ENCODE results near the gene TARS3. TPM values are rescaled to one million over a fixed set of nuclear protein-coding genes. Genes with fewer than 3 reads are reported as not detected.

TARS3 gene
- total and polyA plus RNA-seq, 9 donors = 14.6 to 19.3 (median 18.2) TPM

- no peaks in the 10 kb centered on the region for H3K9me3 ChIP-seq (replicated peaks; ENCODE audit: control insufficient read depth, low read depth, low read length)
- WGBS (ENCODE audit: insufficient coverage) = no CpG with 5 or more reads among the region's 2 CpGs
- no peaks in the 10 kb centered on the region for H3K4me1 ChIP-seq (ENCODE audit: control insufficient read depth, insufficient read depth, low read length)
- H3K36me3 ChIP-seq (ENCODE audit: control insufficient read depth, insufficient read depth, low read length) = peaks cover 19% of the 10 kb centered on the region
- DNase-seq = no peak
- no peak overlapping the region for H3K27ac ChIP-seq (ENCODE audit: low read length)
- H3K27me3 ChIP-seq (ENCODE audit: control insufficient read depth, insufficient read depth, low read length) = no peaks in the 10 kb centered on the region
- no peak overlapping the region for H3K4me3 ChIP-seq (ENCODE audit: low read length)
These were observed 44.5 kb downstream of the TARS3 start for GRCh38 chr15:101679806-101680205.

DNA sequence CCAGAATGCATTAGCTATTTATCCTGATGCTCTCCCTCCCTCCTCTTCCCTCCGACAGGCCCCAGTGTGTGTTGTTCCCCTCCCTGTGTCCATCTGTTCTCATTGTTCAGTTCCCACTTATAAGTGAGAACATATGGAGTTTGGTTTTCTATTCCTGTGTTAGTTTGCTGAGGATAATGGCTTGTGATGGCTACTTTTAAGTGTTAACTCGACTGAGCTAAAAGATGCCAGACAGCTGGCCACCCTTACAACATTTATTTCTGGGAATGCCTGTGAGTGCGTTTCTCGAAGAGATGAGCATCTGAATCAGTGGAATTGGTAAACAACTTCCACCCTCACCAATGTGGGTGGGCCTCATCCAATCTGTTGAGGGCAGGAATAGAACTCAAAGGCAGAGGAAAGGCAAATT is 47.3 kb downstream of the TARS3 start:
- WGBS (ENCODE audit: insufficient coverage) = no CpG with 5 or more reads among the region's 4 CpGs
- Histone ChIP-seq H3K27me3 (ENCODE audit: control insufficient read depth, insufficient read depth, low read length) (no peaks in the 10 kb centered on the region), H3K27ac (ENCODE audit: low read length) (no peak overlapping the region), H3K36me3 (ENCODE audit: control insufficient read depth, insufficient read depth, low read length) (peaks cover 29% of the 10 kb centered on the region), H3K4me1 (ENCODE audit: control insufficient read depth, insufficient read depth, low read length) (no peaks in the 10 kb centered on the region), H3K4me3 (ENCODE audit: low read length) (no peak overlapping the region), H3K9me3 (replicated peaks; ENCODE audit: control insufficient read depth, low read depth, low read length) (no peaks in the 10 kb centered on the region)
- DNase-seq = peak; percentile 35

DNA sequence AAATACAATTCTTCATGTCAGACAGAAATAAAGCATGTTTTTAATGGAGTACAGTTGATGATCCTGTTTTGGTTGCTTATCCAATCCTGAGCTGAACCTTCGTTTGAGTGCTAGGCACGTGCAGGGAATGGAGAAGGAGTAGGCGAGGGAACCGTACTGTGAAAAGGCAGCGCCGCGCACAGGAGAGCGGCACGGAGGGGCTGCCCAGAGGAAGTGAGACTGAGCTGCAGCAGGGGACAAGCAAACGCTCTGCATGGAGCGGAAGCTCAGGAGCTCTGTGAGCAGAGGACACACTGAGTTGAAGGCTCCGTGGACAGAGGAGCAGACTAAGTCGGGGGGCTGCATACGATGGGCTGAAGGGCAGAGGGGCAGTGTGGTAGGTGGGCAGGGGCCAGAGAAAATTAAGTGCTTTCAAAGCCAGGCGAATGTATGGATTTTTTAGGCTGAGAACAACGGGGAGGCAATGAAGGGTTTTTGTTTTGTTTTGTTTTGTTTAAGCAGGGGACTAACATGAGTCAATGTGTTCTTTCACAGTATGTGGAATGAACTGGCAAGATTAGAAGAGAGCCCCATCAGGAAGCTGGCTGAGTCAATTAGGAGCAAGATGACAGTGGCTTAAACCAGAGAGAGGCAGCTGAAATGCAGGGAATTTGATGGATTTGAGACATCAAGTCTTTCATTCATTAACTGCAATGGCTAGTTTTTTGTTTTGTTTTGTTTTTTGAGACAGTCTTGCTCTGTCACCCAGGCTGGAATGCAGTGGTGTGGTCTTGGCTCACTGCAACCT is 48.3 kb downstream of the TARS3 start:
- WGBS (ENCODE audit: insufficient coverage) = 76% methylated on average over 16 of the region's 16 CpGs
- no peak overlapping the region for H3K27ac ChIP-seq (ENCODE audit: low read length)
- no peaks in the 10 kb centered on the region for H3K4me1 ChIP-seq (ENCODE audit: control insufficient read depth, insufficient read depth, low read length)
- no peak for DNase-seq
- no peaks in the 10 kb centered on the region for H3K27me3 ChIP-seq (ENCODE audit: control insufficient read depth, insufficient read depth, low read length)
- no peaks in the 10 kb centered on the region for H3K9me3 ChIP-seq (replicated peaks; ENCODE audit: control insufficient read depth, low read depth, low read length)
- peaks cover 27% of the 10 kb centered on the region for H3K36me3 ChIP-seq (ENCODE audit: control insufficient read depth, insufficient read depth, low read length)
- no peak overlapping the region for H3K4me3 ChIP-seq (ENCODE audit: low read length)

GRCh38 chr15:101675015-101675414 is 49.3 kb downstream of the TARS3 start:
- 100% methylated on average over 3 of the region's 5 CpGs for WGBS (ENCODE audit: insufficient coverage)
- peaks cover 31% of the 10 kb centered on the region for H3K36me3 ChIP-seq (ENCODE audit: control insufficient read depth, insufficient read depth, low read length)
- DNase-seq = no peak
- no peak overlapping the region for H3K4me3 ChIP-seq (ENCODE audit: low read length)
- H3K9me3 ChIP-seq (replicated peaks; ENCODE audit: control insufficient read depth, low read depth, low read length) = no peaks in the 10 kb centered on the region
- H3K27me3 ChIP-seq (ENCODE audit: control insufficient read depth, insufficient read depth, low read length) = no peaks in the 10 kb centered on the region
- no peak overlapping the region for H3K27ac ChIP-seq (ENCODE audit: low read length)
- no peaks in the 10 kb centered on the region for H3K4me1 ChIP-seq (ENCODE audit: control insufficient read depth, insufficient read depth, low read length)

GRCh38 chr15:101672298-101672697 is 52.0 kb downstream of the TARS3 start:
- whole genome bisulfite sequencing (ENCODE audit: insufficient coverage) = 73% methylated on average over 7 of the region's 9 CpGs

GRCh38 chr15:101669744-101670143 is 54.5 kb downstream of the TARS3 start:
- no peaks in the 10 kb centered on the region for H3K27me3 ChIP-seq (ENCODE audit: control insufficient read depth, insufficient read depth, low read length)
- no peaks in the 10 kb centered on the region for H3K4me1 ChIP-seq (ENCODE audit: control insufficient read depth, insufficient read depth, low read length)
- WGBS (ENCODE audit: insufficient coverage) = no CpG with 5 or more reads among the region's 3 CpGs
- H3K9me3 ChIP-seq (replicated peaks; ENCODE audit: control insufficient read depth, low read depth, low read length) = peaks cover 5% of the 10 kb centered on the region
- DNase-seq = no peak
- H3K27ac ChIP-seq (ENCODE audit: low read length) = no peak overlapping the region
- no peak overlapping the region for H3K4me3 ChIP-seq (ENCODE audit: low read length)
- peaks cover 26% of the 10 kb centered on the region for H3K36me3 ChIP-seq (ENCODE audit: control insufficient read depth, insufficient read depth, low read length)

More at GRCh38 chr15:101672298-101672697, 52.0 kb downstream of the TARS3 start:
- Histone ChIP-seq H3K36me3 (ENCODE audit: control insufficient read depth, insufficient read depth, low read length) (peaks cover 36% of the 10 kb centered on the region), H3K27me3 (ENCODE audit: control insufficient read depth, insufficient read depth, low read length) (no peaks in the 10 kb centered on the region), H3K27ac (ENCODE audit: low read length) (no peak overlapping the region), H3K9me3 (replicated peaks; ENCODE audit: control insufficient read depth, low read depth, low read length) (peaks cover 2% of the 10 kb centered on the region), H3K4me1 (ENCODE audit: control insufficient read depth, insufficient read depth, low read length) (no peaks in the 10 kb centered on the region), H3K4me3 (ENCODE audit: low read length) (no peak overlapping the region)
- no peak for DNase-seq

DNA sequence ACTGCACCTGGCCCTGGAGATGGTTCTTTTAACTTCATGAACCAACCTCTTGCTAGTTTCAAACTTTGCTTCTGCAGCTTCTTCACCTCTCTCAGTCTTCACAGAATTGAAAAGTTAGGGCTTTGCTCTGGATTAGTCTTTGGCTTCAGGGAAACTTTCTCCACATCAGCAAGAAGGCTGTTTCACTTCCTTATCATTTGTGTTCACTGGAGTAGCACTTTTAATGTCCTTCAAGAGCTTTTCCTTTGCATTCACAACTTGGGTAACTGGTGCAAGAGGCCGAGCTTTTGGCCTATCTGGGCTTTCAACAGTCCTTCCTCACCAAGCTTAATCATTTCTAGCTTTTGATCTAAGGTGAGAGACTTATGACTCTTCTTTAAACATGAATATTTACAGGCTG is 56.4 kb downstream of the TARS3 start:
- Histone ChIP-seq H3K27me3 (ENCODE audit: control insufficient read depth, insufficient read depth, low read length) (no peaks in the 10 kb centered on the region), H3K9me3 (replicated peaks; ENCODE audit: control insufficient read depth, low read depth, low read length) (peaks cover 5% of the 10 kb centered on the region), H3K27ac (ENCODE audit: low read length) (no peak overlapping the region), H3K36me3 (ENCODE audit: control insufficient read depth, insufficient read depth, low read length) (peaks cover 16% of the 10 kb centered on the region), H3K4me3 (ENCODE audit: low read length) (no peak overlapping the region), H3K4me1 (ENCODE audit: control insufficient read depth, insufficient read depth, low read length) (no peaks in the 10 kb centered on the region)
- DNase-seq = peak; percentile 32
- no CpG with 5 or more reads among the region's 1 CpG for WGBS (ENCODE audit: insufficient coverage)

DNA sequence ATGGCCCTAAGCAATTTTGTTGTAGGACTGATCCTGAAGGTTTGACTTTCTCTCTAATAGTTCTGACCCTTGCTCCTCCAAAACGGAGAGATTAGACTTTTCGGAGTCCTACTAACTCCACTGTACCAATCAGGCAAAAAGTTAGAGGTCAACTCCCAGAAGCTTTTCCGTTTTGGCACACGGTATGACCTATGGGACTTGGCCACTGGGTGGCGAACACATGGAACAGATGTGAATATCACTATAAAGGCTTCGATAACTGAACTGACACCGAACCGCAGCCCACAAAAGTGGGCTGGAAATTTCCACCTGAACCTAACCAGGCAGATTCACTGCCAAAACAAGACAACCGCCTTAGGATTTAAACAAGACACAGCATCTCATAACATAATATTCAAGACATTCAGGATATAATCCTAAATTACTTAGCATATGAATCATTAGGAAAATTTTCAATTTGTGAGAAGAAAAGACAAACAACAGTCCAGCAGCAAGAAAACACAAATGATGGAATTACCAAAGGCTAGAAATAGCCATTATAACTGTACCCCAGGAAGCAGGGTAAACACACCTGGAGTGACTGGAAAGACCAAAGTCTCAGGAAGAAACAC is 59.9 kb downstream of the TARS3 start:
- WGBS (ENCODE audit: insufficient coverage) = 70% methylated on average over 6 of the region's 9 CpGs
- no peak overlapping the region for H3K27ac ChIP-seq (ENCODE audit: low read length)
- H3K4me3 ChIP-seq (ENCODE audit: low read length) = no peak overlapping the region
- no peaks in the 10 kb centered on the region for H3K27me3 ChIP-seq (ENCODE audit: control insufficient read depth, insufficient read depth, low read length)
- DNase-seq = no peak
- H3K36me3 ChIP-seq (ENCODE audit: control insufficient read depth, insufficient read depth, low read length) = peaks cover 16% of the 10 kb centered on the region
- H3K4me1 ChIP-seq (ENCODE audit: control insufficient read depth, insufficient read depth, low read length) = no peaks in the 10 kb centered on the region
- H3K9me3 ChIP-seq (replicated peaks; ENCODE audit: control insufficient read depth, low read depth, low read length) = peaks cover 5% of the 10 kb centered on the region

DNA sequence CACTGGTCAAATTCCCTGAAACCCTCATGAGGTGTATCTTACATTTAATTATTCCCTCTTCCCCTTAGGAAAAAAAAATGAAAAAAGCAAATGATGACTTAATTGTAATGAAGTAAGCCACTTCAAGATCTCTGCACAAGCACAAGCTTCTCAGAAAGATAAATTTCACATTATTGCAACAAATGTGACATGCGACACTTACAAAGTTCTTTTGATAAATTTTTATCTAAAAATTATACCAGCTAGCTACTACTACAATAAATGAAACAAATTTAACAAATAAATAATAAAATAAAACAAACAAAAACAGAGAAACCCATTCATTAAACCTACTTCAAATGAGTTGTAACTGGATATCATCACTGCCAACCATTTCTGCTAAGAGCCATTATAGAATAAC is 62.1 kb downstream of the TARS3 start:
- Histone ChIP-seq H3K36me3 (ENCODE audit: control insufficient read depth, insufficient read depth, low read length) (peaks cover 10% of the 10 kb centered on the region), H3K27me3 (ENCODE audit: control insufficient read depth, insufficient read depth, low read length) (no peaks in the 10 kb centered on the region), H3K4me3 (ENCODE audit: low read length) (no peak overlapping the region), H3K9me3 (replicated peaks; ENCODE audit: control insufficient read depth, low read depth, low read length) (peaks cover 2% of the 10 kb centered on the region), H3K27ac (ENCODE audit: low read length) (no peak overlapping the region), H3K4me1 (ENCODE audit: control insufficient read depth, insufficient read depth, low read length) (no peaks in the 10 kb centered on the region)
- no CpG with 5 or more reads among the region's 1 CpG for WGBS (ENCODE audit: insufficient coverage)
- DNase-seq = no peak

DNA sequence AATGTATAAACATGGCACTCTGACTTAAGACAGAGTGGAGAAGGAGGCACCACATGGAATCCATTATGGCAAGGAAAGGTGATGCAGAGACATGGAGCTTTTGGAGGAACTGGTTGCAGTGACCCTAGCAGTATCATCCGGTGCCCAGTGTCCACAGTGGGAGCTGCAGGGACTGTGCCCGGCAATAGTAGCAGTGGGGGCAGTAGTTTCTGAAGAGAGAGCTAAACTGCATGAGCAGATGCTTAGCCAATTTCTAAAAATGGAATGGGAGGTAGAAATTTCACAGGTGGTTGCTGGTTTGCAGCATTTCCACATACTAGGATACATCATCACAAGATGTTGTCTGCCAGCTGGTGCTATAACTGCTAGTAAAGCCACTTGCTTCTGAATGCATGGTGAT is 64.3 kb downstream of the TARS3 start:
- DNase-seq = no peak
- no peaks in the 10 kb centered on the region for H3K9me3 ChIP-seq (replicated peaks; ENCODE audit: control insufficient read depth, low read depth, low read length)
- H3K36me3 ChIP-seq (ENCODE audit: control insufficient read depth, insufficient read depth, low read length) = peaks cover 14% of the 10 kb centered on the region
- no peaks in the 10 kb centered on the region for H3K27me3 ChIP-seq (ENCODE audit: control insufficient read depth, insufficient read depth, low read length)
- no peak overlapping the region for H3K4me3 ChIP-seq (ENCODE audit: low read length)
- H3K27ac ChIP-seq (ENCODE audit: low read length) = no peak overlapping the region
- no peaks in the 10 kb centered on the region for H3K4me1 ChIP-seq (ENCODE audit: control insufficient read depth, insufficient read depth, low read length)
- 95% methylated on average over 2 of the region's 2 CpGs for WGBS (ENCODE audit: insufficient coverage)
